Activated T-helper 1 cell treated with anti-CD3 and anti-CD28 coated beads, Interleukin-12 subunit alpha, Interleukin-12 subunit beta, Interleukin-2, Interleukin-4 antibody, amounts not matched to agents 30 ng/mL and 10 ng/mL and 1 ng/mL, durations not matched to agents 14 hours and 24 hours and 36 hours (primary cell): Measurements from ENCODE around the gene MALSU1. TPM values are rescaled to one million over a fixed set of nuclear protein-coding genes. Genes with fewer than 3 reads are reported as not detected.
A peak's percentile ranks its signal among the peaks of the same experiment; 100 is the strongest.

ENCODE experiments used
- DNase-seq: peaks from one replicate; pipeline ENCODE4 v3.0.0; 2021; ENCODE audit warnings: low spot score
- H3K27ac Mint-ChIP-seq: one replicate; pipeline ENCODE4 v1.8.0; 2021; ENCODE audit warnings: mild to moderate bottlenecking, mixed read lengths
- H3K27me3 Mint-ChIP-seq: one replicate; pipeline ENCODE4 v1.8.0; 2022; ENCODE audit warnings: mild to moderate bottlenecking, moderate library complexity, mixed read lengths; ENCODE audit not compliant: insufficient read depth
- H3K36me3 Mint-ChIP-seq: one replicate; pipeline ENCODE4 v1.8.0; 2021; ENCODE audit warnings: low read depth, mixed read lengths
- H3K4me1 Mint-ChIP-seq: one replicate; pipeline ENCODE4 v1.8.0; 2021; ENCODE audit warnings: low read depth, mixed read lengths
- H3K4me3 Mint-ChIP-seq: one replicate; pipeline ENCODE4 v1.8.0; 2021; ENCODE audit warnings: mild to moderate bottlenecking, moderate library complexity, mixed read lengths
- H3K9me3 Mint-ChIP-seq: one replicate; pipeline ENCODE4 v1.8.0; 2021; ENCODE audit warnings: mixed read lengths
- intact Hi-C: fragments of 100-400 bp; cut with micrococcal nuclease; formaldehyde crosslinking; loops from one replicate; pipeline ENCODE4 v1.15.1; 2024
- total RNA-seq: library from RNA; stranded (reverse); gene quantifications from 2 replicates; pipeline ENCODE4 v1.2.3, GENCODE V29; 2022

MALSU1 gene
- total RNA-seq, 1 donor from 2014 or later, result 92.3 TPM

GRCh38 chr7:23343806-23344475 lies 44.8 kb downstream of the MALSU1 start:
- no peak overlapping the region for H3K4me3 Mint-ChIP-seq
- H3K9me3 Mint-ChIP-seq, result no peaks in the 10 kb centered on the region
- peaks cover 31% of the 10 kb centered on the region for H3K4me1 Mint-ChIP-seq
- H3K27ac Mint-ChIP-seq, result no peak overlapping the region
- peaks cover 13% of the 10 kb centered on the region for H3K36me3 Mint-ChIP-seq
- intact Hi-C loops, result no loop called here
- peaks cover 12% of the 10 kb centered on the region for H3K27me3 Mint-ChIP-seq
- no peak for DNase-seq

DNA sequence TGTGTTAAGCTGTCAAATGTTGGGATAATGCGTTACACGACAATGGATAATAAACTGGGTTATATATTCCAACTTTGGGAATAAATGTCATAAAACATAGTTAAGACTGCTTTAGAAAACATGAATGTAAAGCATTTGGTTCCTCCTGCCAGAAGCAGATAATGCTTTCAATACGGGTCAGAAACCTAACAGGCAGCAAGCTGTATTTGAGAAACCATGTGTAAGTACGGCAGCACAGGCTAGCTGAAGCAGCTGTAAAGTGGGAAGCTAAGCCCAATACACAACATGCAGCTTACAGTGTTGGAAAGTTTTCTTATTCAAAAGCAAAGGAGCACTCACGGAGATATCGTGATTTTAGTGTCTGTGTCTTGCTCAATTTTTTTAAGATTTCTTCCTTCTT lies 46.5 kb downstream of the MALSU1 start:
- peaks cover 12% of the 10 kb centered on the region for H3K27me3 Mint-ChIP-seq
- H3K27ac Mint-ChIP-seq, result peak overlapping the region; percentile 27
- no peaks in the 10 kb centered on the region for H3K9me3 Mint-ChIP-seq
- peaks cover 31% of the 10 kb centered on the region for H3K4me1 Mint-ChIP-seq
- no peak for DNase-seq
- peaks cover 13% of the 10 kb centered on the region for H3K36me3 Mint-ChIP-seq
- no peak overlapping the region for H3K4me3 Mint-ChIP-seq
- intact Hi-C loops, result no loop called here

DNA sequence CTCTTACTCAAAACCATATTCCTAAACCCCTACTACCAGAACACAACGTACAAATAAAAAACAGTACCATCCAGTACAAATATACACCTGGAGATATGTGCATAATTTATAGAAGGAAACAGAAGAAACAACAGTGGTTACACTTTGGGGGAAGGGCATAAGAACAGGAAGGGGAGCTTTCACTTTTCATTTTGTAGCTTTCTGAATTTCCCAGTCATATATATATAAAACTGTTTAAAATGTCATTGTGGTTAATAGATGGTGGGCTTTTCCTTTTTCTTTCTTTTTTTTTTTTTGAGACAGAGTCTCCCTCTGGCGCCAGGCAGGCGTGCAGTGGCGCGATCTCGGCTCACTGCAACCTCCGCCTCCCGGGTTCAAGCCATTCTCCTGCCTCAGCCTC lies 47.2 kb downstream of the MALSU1 start:
- no peak for DNase-seq
- Mint-ChIP-seq H3K4me1 (peaks cover 31% of the 10 kb centered on the region), H3K9me3 (no peaks in the 10 kb centered on the region), H3K36me3 (peaks cover 13% of the 10 kb centered on the region), H3K4me3 (peak overlapping the region; percentile 76), H3K27ac (peak overlapping the region; percentile 27), H3K27me3 (peaks cover 16% of the 10 kb centered on the region)
- intact Hi-C loops, result loop anchor here (1.0 to 2.0 kb wide), 4 partner anchors 10 to 58 kb away; partner anchors contain the start of gene MALSU1

GRCh38 chr7:23347033-23347681 lies 48.0 kb downstream of the MALSU1 start:
- H3K9me3 Mint-ChIP-seq, result no peaks in the 10 kb centered on the region
- peaks cover 13% of the 10 kb centered on the region for H3K36me3 Mint-ChIP-seq
- no peak for DNase-seq
- peaks cover 31% of the 10 kb centered on the region for H3K4me1 Mint-ChIP-seq
- H3K27me3 Mint-ChIP-seq, result peaks cover 18% of the 10 kb centered on the region
- intact Hi-C loops, result loop anchor here (2.0 kb wide), 2 partner anchors 48 to 58 kb away; partner anchors contain the start of gene MALSU1
- peak overlapping the region; percentile 48 for H3K4me3 Mint-ChIP-seq
- H3K27ac Mint-ChIP-seq, result no peak overlapping the region

- Mint-ChIP-seq H3K4me3 (peak overlapping the region; percentile 48), H3K27me3 (peaks cover 18% of the 10 kb centered on the region)
- intact Hi-C loops, result loop anchor here (2.0 kb wide), 2 partner anchors 49 to 57 kb away; partner anchors contain the start of gene MALSU1
Observed at GRCh38 chr7:23347682-23348180, 48.6 kb downstream of the MALSU1 start.

DNA sequence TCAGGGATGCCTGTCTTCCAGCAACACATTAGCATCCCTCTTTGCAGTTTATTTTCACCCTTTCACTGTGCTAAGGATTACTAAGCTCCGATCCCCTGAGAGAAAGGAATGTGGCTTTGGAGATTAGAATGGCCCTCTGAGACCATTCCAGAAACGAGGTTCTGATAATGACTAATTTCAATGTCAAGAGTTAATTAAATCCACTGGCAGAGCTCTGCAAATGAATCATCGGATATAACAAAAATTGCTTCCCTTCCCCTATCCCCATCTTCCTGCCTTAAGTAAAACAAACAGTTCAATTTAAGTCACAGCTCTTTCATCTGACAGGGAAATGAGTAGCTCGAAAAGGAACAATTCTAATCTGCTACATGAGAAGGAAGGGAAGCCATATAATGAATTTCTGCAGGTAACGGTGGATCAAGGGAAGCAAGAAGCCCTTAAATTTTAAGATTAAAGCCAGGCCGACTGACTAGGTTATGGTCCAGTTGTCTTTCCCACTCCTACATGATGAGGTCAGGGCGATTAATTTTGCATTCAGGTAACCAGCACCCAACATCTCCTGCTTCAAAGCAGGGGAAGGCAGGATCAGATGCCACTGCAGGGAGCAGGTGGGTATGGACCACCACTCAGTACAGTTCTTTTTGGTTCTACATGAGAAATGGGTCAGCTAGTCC lies 50.5 kb downstream of the MALSU1 start:
- Mint-ChIP-seq H3K4me1 (peaks cover 31% of the 10 kb centered on the region), H3K9me3 (no peaks in the 10 kb centered on the region), H3K36me3 (peaks cover 13% of the 10 kb centered on the region), H3K27ac (no peak overlapping the region), H3K4me3 (no peak overlapping the region), H3K27me3 (peaks cover 25% of the 10 kb centered on the region)
- DNase-seq, result no peak
- intact Hi-C loops, result loop anchor here (10.0 kb wide), 2 partner anchors 675 to 1225 kb away; partner anchors contain the start of gene PALS2

More at GRCh38 chr7:23347682-23348180, 48.6 kb downstream of the MALSU1 start:
- no peak overlapping the region for H3K27ac Mint-ChIP-seq
- peaks cover 13% of the 10 kb centered on the region for H3K36me3 Mint-ChIP-seq
- peaks cover 31% of the 10 kb centered on the region for H3K4me1 Mint-ChIP-seq
- H3K9me3 Mint-ChIP-seq, result no peaks in the 10 kb centered on the region
- DNase-seq, result no peak

DNA sequence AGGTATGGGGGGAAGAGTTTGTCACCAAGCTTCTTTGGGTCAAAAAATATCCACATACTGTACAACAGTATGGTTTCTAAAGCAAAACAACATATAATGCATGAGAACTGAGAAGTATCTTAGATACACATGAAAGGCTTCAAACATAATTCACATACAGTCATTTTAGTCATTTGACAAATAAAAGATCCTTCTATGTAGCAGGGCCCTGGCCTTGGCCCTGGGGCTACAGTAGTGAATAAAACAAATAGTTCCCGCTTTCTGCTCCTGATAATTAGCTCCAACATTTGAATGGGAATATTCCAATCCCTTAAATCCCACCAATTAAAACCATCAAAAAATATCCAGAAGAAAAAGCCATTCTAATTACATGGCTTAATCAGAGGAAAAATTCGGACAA lies 51.3 kb downstream of the MALSU1 start:
- Mint-ChIP-seq H3K4me1 (peaks cover 25% of the 10 kb centered on the region), H3K27me3 (peaks cover 32% of the 10 kb centered on the region), H3K36me3 (peaks cover 10% of the 10 kb centered on the region), H3K27ac (no peak overlapping the region), H3K4me3 (no peak overlapping the region), H3K9me3 (no peaks in the 10 kb centered on the region)
- no peak for DNase-seq
- intact Hi-C loops, result loop anchor here (10.0 kb wide), 2 partner anchors 676 to 1224 kb away; partner anchors contain the start of gene PALS2

- peaks cover 42% of the 10 kb centered on the region for H3K27me3 Mint-ChIP-seq
- peaks cover 1% of the 10 kb centered on the region for H3K36me3 Mint-ChIP-seq
- no peak overlapping the region for H3K27ac Mint-ChIP-seq
- H3K9me3 Mint-ChIP-seq, result no peaks in the 10 kb centered on the region
- no peak for DNase-seq
- H3K4me3 Mint-ChIP-seq, result no peak overlapping the region
- H3K4me1 Mint-ChIP-seq, result peaks cover 26% of the 10 kb centered on the region
- intact Hi-C loops, result loop anchor here (10.0 kb wide), 2 partner anchors 678 to 1222 kb away; partner anchors contain the start of gene PALS2
Observed at GRCh38 chr7:23353172-23353571, 54.0 kb downstream of the MALSU1 start.

DNA sequence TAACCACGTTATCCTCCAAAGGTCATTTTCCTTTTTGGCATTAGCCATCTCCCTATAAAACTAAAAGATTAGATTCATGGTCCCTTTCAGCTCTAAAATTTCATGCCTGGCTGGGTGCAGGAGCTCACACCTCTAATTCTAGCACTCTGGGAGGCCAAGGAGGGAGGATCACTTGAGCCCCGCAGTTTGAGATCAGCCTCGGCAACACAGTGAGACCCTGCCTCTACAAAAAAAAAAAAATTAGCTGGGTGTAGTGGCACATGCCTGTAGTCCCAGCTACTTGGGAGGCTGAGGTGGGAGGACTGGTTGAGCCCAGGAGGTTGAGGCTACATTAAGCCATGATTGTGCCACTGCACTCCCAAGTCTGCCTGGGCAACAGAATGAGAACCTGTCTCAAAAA lies 57.0 kb downstream of the MALSU1 start:
- Mint-ChIP-seq H3K9me3 (no peaks in the 10 kb centered on the region), H3K27ac (no peak overlapping the region), H3K4me1 (peaks cover 26% of the 10 kb centered on the region), H3K36me3 (no peaks in the 10 kb centered on the region), H3K27me3 (peaks cover 44% of the 10 kb centered on the region), H3K4me3 (no peak overlapping the region)
- DNase-seq, result no peak
- intact Hi-C loops, result loop anchor here (1.0 to 10.0 kb wide), 10 partner anchors 10 to 1551 kb away; partner anchors contain the start of genes KLHL7, PALS2 and TRA2A

DNA sequence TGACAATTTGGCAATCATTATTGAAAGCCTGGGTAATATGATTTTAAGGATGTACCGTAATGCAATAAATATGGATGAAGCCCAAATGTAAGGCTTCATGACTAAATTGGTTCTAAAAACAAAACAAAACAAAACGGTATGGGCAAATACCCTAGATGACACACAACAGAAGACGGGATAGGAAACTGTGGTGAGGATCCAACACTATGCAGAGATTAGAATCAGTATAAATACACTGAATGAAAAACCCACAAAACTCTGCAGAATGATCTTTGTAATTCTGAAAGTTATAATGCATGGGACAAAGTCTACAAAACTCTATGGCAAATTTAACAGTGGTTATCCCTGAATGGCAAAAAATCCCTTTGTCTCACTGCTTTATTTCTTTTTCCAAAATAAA lies 57.6 kb downstream of the MALSU1 start:
- H3K9me3 Mint-ChIP-seq, result no peaks in the 10 kb centered on the region
- intact Hi-C loops, result loop anchor here (1.0 to 10.0 kb wide), 18 partner anchors 10 to 1550 kb away; partner anchors contain the start of genes IGF2BP3, KLHL7, MALSU1 and PALS2
- H3K27ac Mint-ChIP-seq, result peak overlapping the region; percentile 49
- H3K27me3 Mint-ChIP-seq, result peaks cover 42% of the 10 kb centered on the region
- peak; percentile 29 for DNase-seq
- H3K36me3 Mint-ChIP-seq, result no peaks in the 10 kb centered on the region
- H3K4me3 Mint-ChIP-seq, result peak overlapping the region; percentile 1
- peaks cover 26% of the 10 kb centered on the region for H3K4me1 Mint-ChIP-seq

- H3K9me3 Mint-ChIP-seq, result no peaks in the 10 kb centered on the region
- intact Hi-C loops, result loop anchor here (1.0 to 10.0 kb wide), 16 partner anchors 16 to 1549 kb away; partner anchors contain the start of genes IGF2BP3, KLHL7, MALSU1 and PALS2
- no peak for DNase-seq
- peak overlapping the region; percentile 49 for H3K27ac Mint-ChIP-seq
- peak overlapping the region; percentile 49 for H3K4me3 Mint-ChIP-seq
- H3K27me3 Mint-ChIP-seq, result peaks cover 48% of the 10 kb centered on the region
- no peaks in the 10 kb centered on the region for H3K36me3 Mint-ChIP-seq
- peaks cover 26% of the 10 kb centered on the region for H3K4me1 Mint-ChIP-seq
Observed at GRCh38 chr7:23357190-23358093, 58.3 kb downstream of the MALSU1 start.
